C4-2B (cell line): ENCODE measurements around the gene FGF19.

Experiments used
- ZFX ChIP-seq: fragments of 450-650 bp; IDR thresholded peaks from 2 replicates; pipeline ENCODE4 v1.6.1; 2017
- TF ChIP-seq, protein P1 (sequence below): fragments of 450-650 bp; conservative IDR thresholded peaks from 2 replicates; pipeline ENCODE4 v1.5.1; 2017; ENCODE audit warnings: mild to moderate bottlenecking

DNA sequence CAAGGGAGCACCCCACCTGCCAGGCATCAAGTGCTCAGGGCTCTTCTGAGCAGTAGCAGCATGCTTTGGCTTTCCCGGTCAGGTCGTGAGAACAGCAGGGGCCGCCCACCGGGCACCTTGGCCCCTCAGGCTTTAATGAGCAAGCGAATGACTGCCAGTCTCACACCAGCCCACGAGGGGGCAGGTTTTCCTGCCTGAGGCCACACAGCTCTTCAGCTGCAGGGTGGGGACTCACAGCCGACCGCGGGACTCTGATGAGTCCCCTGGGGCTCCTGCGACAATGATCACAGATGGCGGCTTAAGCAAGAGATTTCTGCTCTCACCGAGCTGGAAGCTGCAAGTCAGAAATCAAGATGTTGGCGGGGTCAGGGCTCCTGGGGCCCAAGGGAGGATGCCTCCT lies 14.3 kb upstream of the FGF19 start:
- TF ChIP-seq, protein P1, sequence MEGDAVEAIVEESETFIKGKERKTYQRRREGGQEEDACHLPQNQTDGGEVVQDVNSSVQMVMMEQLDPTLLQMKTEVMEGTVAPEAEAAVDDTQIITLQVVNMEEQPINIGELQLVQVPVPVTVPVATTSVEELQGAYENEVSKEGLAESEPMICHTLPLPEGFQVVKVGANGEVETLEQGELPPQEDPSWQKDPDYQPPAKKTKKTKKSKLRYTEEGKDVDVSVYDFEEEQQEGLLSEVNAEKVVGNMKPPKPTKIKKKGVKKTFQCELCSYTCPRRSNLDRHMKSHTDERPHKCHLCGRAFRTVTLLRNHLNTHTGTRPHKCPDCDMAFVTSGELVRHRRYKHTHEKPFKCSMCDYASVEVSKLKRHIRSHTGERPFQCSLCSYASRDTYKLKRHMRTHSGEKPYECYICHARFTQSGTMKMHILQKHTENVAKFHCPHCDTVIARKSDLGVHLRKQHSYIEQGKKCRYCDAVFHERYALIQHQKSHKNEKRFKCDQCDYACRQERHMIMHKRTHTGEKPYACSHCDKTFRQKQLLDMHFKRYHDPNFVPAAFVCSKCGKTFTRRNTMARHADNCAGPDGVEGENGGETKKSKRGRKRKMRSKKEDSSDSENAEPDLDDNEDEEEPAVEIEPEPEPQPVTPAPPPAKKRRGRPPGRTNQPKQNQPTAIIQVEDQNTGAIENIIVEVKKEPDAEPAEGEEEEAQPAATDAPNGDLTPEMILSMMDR: peak; percentile 69
- TF ChIP-seq ZFX: no peak
